Erythroblast (primary cell): ENCODE results near the gene UBE3D.
"Not testable (repeated sequence)": the region's sequence is repeated elsewhere in the genome, so short reads cannot be mapped to it uniquely, and the experiment has no call there.

Experiments
- DNase-seq, 2 experiments: peaks; one replicate each; lab custom pipeline; 2025; lab: John Stamatoyannopoulos, UW
- GATA1 ChIP-seq: IDR thresholded peaks from 2 replicates; pipeline ENCODE4 v1.6.1; 2011; ENCODE audit warnings: low read depth, mild to moderate bottlenecking, control low read depth, low read length, moderate library complexity
- POLR2A ChIP-seq: IDR thresholded peaks from 2 replicates; pipeline ENCODE4 v1.6.1; 2011; ENCODE audit warnings: mild to moderate bottlenecking, low read length

UBE3D gene

GRCh38 chr6:82902290-82902689 lies 163.4 kb downstream of the UBE3D start:
- TF ChIP-seq POLR2A: no peak
- no peak for TF ChIP-seq GATA1
- DNase-seq: no peak

- TF ChIP-seq GATA1 (no peak), POLR2A (no peak)
- no peak for DNase-seq
These were observed 170.9 kb downstream of the UBE3D start for GRCh38 chr6:82894653-82895259.

- no peak for TF ChIP-seq POLR2A
- no peak for TF ChIP-seq GATA1
- DNase-seq: no peak
These were observed 171.6 kb downstream of the UBE3D start for GRCh38 chr6:82893889-82894652.

- DNase-seq: not testable (repeated sequence)
These were observed 174.1 kb downstream of the UBE3D start for GRCh38 chr6:82891503-82891902.

- TF ChIP-seq GATA1: no peak
- DNase-seq: no peak
These were observed 174.6 kb downstream of the UBE3D start for GRCh38 chr6:82891076-82891475.

GRCh38 chr6:82890240-82890639 lies 175.4 kb downstream of the UBE3D start:
- DNase-seq: no peak
- TF ChIP-seq POLR2A: no peak
- TF ChIP-seq GATA1: no peak

GRCh38 chr6:82889143-82889542 lies 176.5 kb downstream of the UBE3D start:
- TF ChIP-seq POLR2A: no peak
- no peak for TF ChIP-seq GATA1
- no peak for DNase-seq

GRCh38 chr6:82882363-82883023 lies 183.1 kb downstream of the UBE3D start:
- TF ChIP-seq GATA1: no peak
- TF ChIP-seq POLR2A: no peak
- no peak for DNase-seq

GRCh38 chr6:82881519-82881918 lies 184.1 kb downstream of the UBE3D start:
- TF ChIP-seq POLR2A: no peak
- TF ChIP-seq GATA1: no peak
- no peak for DNase-seq

GRCh38 chr6:82878812-82879211 lies 186.8 kb downstream of the UBE3D start:
- TF ChIP-seq POLR2A (no peak), GATA1 (no peak)
- no peak for DNase-seq

- no peak for TF ChIP-seq GATA1
- no peak for TF ChIP-seq POLR2A
- DNase-seq: no peak
These were observed 188.1 kb downstream of the UBE3D start for GRCh38 chr6:82877213-82878195.

- no peak for DNase-seq
- TF ChIP-seq GATA1 (no peak), POLR2A (no peak)
These were observed 190.0 kb downstream of the UBE3D start for GRCh38 chr6:82875573-82876185.

- DNase-seq: no peak
- TF ChIP-seq POLR2A (no peak), GATA1 (no peak)
These were observed 190.8 kb downstream of the UBE3D start for GRCh38 chr6:82874867-82875266.

- no peak for DNase-seq
- TF ChIP-seq POLR2A (no peak), GATA1 (no peak)
These were observed 193.5 kb downstream of the UBE3D start for GRCh38 chr6:82872185-82872584.
